ENCODE measurements around the gene MRPS27. TPM values are rescaled to one million over a fixed set of nuclear protein-coding genes. Genes with fewer than 3 reads are reported as not detected.

Gene MRPS27
- total and polyA plus RNA-seq, 2 of the 13 experiments (the other 11 are each of a cell fraction or from before 2014, with no cell fraction given), result 71.8 to 115 TPM

DNA sequence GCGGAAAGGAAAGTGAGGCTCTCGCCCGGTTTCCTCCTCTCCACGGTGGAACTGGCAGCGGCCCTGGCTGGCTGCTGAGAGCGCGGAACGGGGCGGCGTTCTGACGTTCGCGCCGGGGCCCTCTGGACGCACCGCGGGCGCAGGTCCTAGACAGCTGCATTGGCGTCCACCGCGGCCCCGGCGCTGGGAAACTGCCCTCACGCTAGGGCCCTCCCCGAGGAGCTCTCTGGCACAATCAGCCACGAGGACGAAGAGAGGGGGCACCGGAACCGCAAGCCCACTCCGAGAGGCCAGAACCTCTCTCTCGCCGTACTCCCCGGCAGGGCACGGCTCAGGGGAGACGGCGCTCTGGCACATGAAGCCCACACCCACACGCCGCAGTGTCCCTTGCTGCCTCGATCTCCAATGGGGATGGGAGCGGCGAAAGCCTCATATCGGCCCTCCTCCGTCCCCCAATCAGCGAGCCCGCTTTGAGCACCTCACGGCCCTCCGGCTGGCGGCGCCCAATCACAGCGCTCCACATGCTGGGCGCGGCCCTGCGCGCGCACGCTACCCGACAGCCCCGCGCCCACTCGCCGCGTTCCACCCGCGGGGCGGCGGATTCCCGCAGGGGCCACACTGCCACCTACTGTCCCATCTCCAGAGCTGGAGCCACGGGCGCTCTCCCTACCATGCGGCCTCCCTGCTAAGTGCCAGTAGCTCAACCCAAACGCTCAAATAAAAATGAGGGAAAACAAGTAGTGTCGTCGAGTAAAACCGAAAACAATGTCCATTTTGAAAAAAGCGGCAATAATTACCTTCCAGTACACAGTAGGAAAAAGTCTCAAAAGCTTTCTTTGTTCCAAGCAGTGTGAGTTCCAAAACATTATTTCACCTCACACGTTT is 11.8 kb downstream of the MRPS27 start (continued):
- TF ChIP-seq ZNF18 (CRISPR knock-in tag; IDR thresholded peaks at IDR 0.05; ENCODE audit: insufficient replicate concordance) (peak; percentile 81), IRX3 (CRISPR knock-in tag; IDR thresholded peaks at IDR 0.05; ENCODE audit: borderline replicate concordance, low read depth) (peak; percentile 97), GPBP1L1 (CRISPR knock-in tag; IDR thresholded peaks at IDR 0.05) (no peak), NFIB (CRISPR knock-in tag; IDR thresholded peaks at IDR 0.05; ENCODE audit: borderline replicate concordance) (no peak), ZNF264 (CRISPR knock-in tag; IDR thresholded peaks at IDR 0.05) (peak; percentile 23; the same call in 1 of the 2 replicates), IKZF1 (IDR thresholded peaks at IDR 0.05) (no peak), ZNF12 (CRISPR knock-in tag; IDR thresholded peaks at IDR 0.05) (0 out of 2 replicates have a peak, but pooled peaks have one; percentile 3), ZSCAN22 (CRISPR knock-in tag; IDR thresholded peaks at IDR 0.05) (peak; percentile 68; the same call in 1 of the 2 replicates), ZXDC (CRISPR knock-in tag; IDR thresholded peaks at IDR 0.05) (peak; percentile 82; the same call in 1 of the 2 replicates), RELA (CRISPR knock-in tag; IDR thresholded peaks at IDR 0.05) (no peak), CREB1 (IDR thresholded peaks at IDR 0.05) (peak; percentile 48; the same call in 1 of the 2 replicates), CREB1 (CRISPR knock-in tag; IDR thresholded peaks at IDR 0.05) (peak; percentile 60; the same call in 1 of the 2 replicates), ZNF354B (CRISPR knock-in tag; IDR thresholded peaks at IDR 0.05) (peak; percentile 96), ZNF766 (CRISPR knock-in tag; IDR thresholded peaks at IDR 0.05; ENCODE audit: borderline replicate concordance) (peak; percentile 64; the same call in 1 of the 2 replicates), ZNF841 (CRISPR knock-in tag; IDR thresholded peaks at IDR 0.05; ENCODE audit: borderline replicate concordance) (peak; percentile 71; the same call in 1 of the 2 replicates), HNF4A (CRISPR knock-in tag; IDR thresholded peaks at IDR 0.05) (0 out of 2 replicates have a peak, but pooled peaks have one; percentile 9), GTF2F1 (IDR thresholded peaks at IDR 0.05; ENCODE audit: low read length) (no peak)
- TF ChIP-seq, protein P1, sequence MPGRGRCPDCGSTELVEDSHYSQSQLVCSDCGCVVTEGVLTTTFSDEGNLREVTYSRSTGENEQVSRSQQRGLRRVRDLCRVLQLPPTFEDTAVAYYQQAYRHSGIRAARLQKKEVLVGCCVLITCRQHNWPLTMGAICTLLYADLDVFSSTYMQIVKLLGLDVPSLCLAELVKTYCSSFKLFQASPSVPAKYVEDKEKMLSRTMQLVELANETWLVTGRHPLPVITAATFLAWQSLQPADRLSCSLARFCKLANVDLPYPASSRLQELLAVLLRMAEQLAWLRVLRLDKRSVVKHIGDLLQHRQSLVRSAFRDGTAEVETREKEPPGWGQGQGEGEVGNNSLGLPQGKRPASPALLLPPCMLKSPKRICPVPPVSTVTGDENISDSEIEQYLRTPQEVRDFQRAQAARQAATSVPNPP (CRISPR knock-in tag; IDR thresholded peaks at IDR 0.05), result peak; percentile 95
- TF ChIP-seq, protein P2, sequence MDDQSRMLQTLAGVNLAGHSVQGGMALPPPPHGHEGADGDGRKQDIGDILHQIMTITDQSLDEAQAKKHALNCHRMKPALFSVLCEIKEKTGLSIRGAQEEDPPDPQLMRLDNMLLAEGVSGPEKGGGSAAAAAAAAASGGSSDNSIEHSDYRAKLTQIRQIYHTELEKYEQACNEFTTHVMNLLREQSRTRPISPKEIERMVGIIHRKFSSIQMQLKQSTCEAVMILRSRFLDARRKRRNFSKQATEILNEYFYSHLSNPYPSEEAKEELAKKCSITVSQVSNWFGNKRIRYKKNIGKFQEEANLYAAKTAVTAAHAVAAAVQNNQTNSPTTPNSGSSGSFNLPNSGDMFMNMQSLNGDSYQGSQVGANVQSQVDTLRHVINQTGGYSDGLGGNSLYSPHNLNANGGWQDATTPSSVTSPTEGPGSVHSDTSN (CRISPR knock-in tag; IDR thresholded peaks at IDR 0.05; ENCODE audit: borderline replicate concordance), result no peak
- TF ChIP-seq, protein P3, sequence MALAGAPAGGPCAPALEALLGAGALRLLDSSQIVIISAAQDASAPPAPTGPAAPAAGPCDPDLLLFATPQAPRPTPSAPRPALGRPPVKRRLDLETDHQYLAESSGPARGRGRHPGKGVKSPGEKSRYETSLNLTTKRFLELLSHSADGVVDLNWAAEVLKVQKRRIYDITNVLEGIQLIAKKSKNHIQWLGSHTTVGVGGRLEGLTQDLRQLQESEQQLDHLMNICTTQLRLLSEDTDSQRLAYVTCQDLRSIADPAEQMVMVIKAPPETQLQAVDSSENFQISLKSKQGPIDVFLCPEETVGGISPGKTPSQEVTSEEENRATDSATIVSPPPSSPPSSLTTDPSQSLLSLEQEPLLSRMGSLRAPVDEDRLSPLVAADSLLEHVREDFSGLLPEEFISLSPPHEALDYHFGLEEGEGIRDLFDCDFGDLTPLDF (CRISPR knock-in tag; IDR thresholded peaks at IDR 0.05), result peak; percentile 73

Data from HepG2 (cell line).